Measurements from ENCODE around the gene PGBD5.
"Not testable (repeated sequence)": the region's sequence is repeated elsewhere in the genome, so short reads cannot be mapped to it uniquely, and the experiment has no call there.

PGBD5 gene

DNA sequence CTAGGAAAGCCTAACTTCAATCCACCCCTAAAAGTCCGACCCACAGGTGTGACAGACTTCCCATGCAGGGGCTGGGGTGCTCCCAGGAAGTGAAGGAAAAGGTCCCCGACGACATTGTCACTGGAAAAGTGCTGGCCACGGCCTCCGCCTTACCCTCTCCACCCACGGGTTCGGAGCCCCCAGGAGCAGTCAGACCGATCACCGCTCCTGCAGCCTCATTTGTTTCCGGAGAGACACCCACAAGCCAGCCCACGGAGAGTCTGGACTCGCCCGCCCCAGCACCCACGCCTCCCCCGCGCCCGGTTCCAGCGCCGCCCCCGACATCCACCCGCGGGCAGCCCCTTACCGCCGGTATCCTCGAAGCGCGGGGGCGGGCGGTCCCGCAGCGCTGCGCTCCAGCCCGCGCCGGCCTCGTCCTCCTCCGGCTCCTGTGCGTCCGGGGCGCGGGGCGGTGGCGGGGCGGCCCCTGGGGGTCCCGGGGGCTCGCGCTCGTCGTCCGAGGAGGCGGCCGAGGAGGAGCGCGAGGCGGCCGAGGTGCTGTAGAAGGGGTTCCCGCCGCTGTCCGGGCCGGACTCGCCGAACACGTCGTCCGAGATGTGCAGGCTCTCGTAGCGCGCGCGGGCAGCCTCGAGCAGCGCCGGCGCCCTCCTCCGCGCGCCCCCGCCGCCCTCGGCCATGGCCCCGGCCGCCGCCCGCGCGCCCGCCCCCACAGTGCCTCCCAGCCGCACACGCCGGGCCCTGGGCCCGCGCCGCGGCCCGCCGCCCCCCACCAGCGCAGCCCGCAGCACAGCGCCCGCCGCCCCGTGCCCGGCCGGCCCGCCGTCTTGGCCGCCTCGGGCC lies 660 bp downstream of the PGBD5 start:
- DNase-seq (ENCODE audit: low read depth, low spot score), result no peak

DNA sequence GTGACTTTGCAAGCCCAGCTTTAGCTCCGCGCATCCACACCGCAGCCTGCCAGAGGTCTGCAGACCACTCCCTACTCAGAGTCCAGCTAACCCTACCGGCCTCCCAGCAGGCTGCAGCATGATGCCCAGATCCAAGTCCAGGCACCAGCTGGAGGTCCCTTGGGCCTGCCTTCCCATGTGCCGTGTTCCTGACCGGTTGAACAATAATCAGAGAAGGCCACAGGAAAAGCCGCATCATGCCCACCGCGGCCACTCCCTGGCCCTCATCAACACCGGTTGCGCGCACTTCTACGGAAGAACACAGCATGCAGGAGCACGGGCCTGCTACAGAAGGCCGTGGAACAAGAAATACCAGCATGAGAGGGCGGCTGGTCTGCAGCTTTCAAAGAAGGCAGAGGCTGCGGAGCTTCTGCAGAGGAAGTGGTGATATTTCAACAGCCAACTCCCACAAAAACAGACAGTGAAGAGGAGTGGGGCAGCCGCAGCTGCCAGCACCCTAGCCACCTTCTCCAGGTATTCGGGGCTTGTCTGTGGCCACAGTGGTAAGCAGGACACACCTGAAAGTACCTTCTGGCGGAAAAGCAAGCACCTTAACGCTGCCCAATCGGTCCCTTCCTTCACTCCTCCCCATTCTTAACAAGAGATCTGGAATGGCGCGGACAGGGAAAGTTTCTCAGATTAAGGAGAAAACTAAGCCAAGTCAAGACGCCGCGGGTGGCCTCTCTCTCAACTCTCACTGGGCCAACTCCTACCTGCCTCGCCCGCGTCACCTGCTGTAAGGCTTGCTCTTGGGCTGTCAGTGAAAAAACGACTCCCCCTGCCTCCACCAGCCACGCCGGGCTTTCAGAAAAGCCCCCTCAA lies 1.5 kb downstream of the PGBD5 start:
- DNase-seq (ENCODE audit: low read depth, low spot score), result no peak

DNA sequence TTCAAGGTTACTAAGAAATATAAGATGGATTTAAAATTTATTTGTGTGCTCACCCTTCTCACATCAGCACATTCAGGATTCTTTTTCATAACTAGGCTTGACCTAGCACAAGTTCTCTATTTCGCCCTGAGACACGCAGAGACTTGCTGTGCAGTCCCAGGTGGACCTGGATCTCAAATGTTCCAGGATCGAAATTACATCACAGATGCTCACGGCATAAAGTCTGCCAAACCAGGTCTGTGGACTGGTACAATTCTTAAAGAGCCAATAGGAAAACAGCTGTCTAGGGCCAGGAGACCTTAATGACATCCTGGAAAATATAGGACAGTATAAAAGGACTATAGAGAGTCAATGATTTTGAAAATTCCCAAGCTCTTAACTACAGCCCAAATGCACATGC lies 2.2 kb downstream of the PGBD5 start:
- DNase-seq (ENCODE audit: low read depth, low spot score), result no peak

DNA sequence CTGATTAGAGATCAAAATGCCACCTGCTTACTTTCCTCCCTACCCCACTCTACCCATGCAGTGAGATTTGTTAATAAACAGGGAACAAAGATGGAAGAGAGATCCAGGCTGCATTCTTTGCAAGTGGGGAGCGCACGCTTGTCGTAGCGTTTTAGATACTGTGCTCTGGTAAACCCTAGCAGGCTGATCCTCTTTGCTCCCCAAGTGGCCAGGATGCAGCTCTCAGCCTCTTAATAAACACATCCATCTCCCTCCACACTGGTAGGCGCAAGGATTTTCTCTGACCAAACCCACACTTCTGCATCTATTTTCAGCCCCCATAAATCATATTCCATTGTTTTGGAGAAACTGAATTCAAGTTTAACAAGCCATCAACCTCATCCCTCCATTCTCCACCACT lies 2.9 kb downstream of the PGBD5 start:
- DNase-seq (ENCODE audit: low read depth, low spot score), result no peak

DNA sequence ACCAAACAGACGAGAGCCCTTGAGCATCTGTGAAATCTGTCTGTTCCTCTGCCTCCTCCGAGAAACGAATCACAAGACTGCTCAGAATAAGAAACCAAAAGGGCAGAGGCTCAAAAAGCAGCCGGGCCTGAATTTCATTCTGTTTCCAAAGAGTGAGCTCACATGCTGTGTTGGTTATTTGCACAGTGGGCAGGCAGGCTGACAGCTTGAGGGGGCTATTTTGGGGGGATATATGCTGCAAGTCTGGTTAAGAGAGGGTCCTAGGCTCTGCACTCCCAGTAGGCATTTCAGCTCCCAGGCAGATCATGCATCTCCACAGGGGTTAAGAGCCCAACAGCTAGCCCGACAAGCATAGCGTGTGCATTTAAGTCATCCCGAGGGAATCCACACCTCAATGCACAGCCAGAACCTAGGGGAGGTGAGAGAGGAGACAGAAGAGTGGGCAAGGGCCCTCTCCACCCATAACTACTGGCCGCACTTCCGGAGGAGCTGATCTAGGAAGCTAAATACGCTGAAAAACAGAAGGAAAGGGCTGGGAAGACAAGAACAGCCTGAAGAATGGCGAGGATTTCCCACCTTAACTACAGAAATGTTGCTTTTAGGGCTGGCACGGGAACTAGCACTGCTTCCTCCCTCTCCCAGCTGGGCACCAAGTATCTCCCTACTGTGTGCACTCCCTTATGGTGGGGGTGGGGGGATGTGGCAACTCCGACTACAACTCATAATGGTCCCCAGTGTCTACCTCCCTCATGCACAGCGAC lies 3.7 kb downstream of the PGBD5 start:
- DNase-seq (ENCODE audit: low read depth, low spot score), result no peak

- DNase-seq (ENCODE audit: low read depth, low spot score), result no peak
Observed at GRCh38 chr1:230421481-230421880, 4.7 kb downstream of the PGBD5 start.

DNA sequence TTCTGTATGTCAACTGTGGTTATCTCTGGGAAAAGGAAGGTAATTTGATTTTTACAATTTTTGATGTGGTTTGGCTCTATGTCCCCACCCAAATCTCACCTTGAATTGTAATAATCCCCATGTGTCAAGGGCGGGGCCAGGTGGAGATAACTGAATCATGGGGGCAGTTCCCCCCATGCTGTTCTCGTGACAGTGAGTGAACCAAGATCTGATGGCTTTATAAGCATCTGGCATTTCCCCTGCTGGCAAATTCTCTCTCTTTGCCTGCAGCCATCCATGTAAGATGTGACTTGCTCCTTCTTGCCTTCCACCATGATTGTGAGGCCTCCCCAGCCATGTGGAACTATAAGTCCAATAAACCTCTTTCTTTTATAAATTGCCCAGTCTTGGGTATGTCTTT lies 5.8 kb downstream of the PGBD5 start:
- DNase-seq (ENCODE audit: low read depth, low spot score), result not testable (repeated sequence)

DNA sequence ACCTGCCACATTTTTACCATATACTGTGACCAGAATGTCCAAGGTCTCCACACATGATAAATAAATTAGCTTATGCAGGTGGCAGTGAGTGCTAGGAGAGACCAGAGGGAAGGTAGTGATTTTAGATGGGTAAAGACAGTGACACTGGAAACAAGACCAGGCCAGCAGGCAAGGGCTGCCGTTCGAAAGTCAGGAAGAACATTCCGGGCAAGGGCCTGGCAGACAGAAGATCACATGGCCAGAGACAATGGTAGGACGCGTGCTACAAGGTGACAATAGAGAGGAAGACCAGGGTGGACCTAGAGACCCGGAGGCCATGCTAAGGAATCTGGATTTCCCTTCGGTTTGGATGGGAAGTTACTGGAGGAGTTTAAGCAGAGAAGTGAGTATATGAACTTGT lies 9.7 kb downstream of the PGBD5 start:
- no peak for DNase-seq (ENCODE audit: low read depth, low spot score)

GRCh38 chr1:230415405-230416132 lies 10.6 kb downstream of the PGBD5 start:
- no peak for DNase-seq (ENCODE audit: low read depth, low spot score)

GRCh38 chr1:230414694-230415093 lies 11.4 kb downstream of the PGBD5 start:
- DNase-seq (ENCODE audit: low read depth, low spot score), result no peak

DNA sequence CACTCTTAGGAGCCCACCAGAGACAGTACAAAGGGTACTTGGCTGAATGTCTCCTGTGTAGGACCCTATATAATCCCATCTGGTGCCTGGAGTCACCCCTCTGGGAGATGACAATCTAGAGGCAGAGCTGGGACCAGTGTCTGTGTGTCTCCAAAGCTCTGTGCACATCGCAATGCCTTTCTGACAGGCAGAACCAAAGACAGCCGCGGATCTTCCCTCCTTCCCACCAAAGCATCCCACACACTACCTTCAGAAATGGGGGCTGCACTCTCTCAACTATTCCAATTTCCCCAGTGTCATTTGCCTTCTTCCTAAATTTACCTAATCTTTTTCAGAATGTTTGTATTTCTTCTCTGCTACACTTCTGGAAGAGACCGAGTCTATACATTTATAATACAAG lies 12.0 kb downstream of the PGBD5 start:
- DNase-seq (ENCODE audit: low read depth, low spot score), result no peak

- no peak for DNase-seq (ENCODE audit: low read depth, low spot score)
Observed at GRCh38 chr1:230413061-230413460, 13.1 kb downstream of the PGBD5 start.

DNA sequence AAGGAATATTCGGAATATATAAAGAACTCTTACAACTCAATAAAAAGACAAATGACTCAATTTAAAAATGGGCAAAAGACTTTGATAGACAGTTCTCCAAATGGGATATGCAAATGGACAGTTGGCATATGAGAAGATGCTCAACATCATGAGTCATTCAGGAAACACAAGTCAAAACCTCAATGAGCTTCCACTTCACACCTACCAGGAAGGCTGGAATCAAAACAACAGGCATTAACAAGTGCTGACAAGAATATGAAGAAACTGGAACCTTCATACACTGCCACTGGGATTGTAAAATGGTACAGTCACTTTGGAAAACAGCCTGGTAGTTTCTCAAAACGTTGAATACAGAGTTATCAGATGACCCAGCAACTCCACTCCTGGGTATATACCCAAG lies 17.2 kb downstream of the PGBD5 start:
- no peak for DNase-seq (ENCODE audit: low read depth, low spot score)

GRCh38 chr1:230407351-230407750 lies 18.8 kb downstream of the PGBD5 start:
- DNase-seq (ENCODE audit: low read depth, low spot score), result no peak

DNA sequence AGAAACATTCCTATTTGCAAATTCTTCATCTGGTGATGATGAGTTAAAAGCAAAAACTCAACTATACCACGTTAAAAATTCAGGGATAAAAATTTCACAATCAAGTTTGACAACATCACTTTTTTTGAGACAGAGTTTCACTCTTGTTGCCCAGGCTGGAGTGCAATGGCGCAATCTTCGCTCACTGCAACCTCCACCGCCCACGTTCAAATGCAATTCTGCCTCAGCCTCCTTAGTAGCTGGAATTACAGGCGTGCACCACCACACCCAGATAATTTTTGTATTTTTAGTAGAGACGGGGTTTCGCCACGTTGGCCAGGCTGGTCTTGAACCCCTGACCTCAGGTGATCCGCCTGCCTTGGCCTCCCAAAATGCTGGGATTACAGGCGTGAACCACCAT lies 19.4 kb downstream of the PGBD5 start:
- not testable (repeated sequence) for DNase-seq (ENCODE audit: low read depth, low spot score)

- no peak for DNase-seq (ENCODE audit: low read depth, low spot score)
Observed at GRCh38 chr1:230403442-230403841, 22.7 kb downstream of the PGBD5 start.

GRCh38 chr1:230401763-230402294 lies 24.3 kb downstream of the PGBD5 start:
- DNase-seq (ENCODE audit: low read depth, low spot score), result no peak

- DNase-seq (ENCODE audit: low read depth, low spot score), result no peak
Observed at GRCh38 chr1:230401101-230401500, 25.0 kb downstream of the PGBD5 start.

DNA sequence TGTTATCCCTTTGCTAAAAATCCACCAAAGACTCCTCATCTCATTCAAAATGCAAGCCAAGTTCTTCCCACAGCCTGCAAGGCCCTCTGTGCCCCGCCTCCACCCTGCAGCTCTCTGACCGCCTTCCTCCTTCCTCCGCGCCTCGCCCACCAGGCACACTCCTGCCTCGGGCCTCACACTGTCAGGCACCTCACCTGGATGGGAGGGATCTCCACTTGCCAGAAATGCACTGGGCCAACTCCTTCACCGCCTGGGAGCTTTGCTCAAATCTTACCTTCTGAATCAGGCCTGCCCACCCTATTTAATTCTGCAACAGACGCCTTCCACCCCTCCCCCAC lies 26.2 kb downstream of the PGBD5 start:
- DNase-seq (ENCODE audit: low read depth, low spot score), result no peak

GRCh38 chr1:230399321-230400006 lies 26.7 kb downstream of the PGBD5 start:
- DNase-seq (ENCODE audit: low read depth, low spot score), result no peak

- no peak for DNase-seq (ENCODE audit: low read depth, low spot score)
Observed at GRCh38 chr1:230398856-230399255, 27.3 kb downstream of the PGBD5 start.
